GM19239 (cell line): ENCODE data around the gene OR52E8.

ENCODE experiments used
- DNase-seq: peaks from one replicate; pipeline ENCODE4 v3.0.0; 2011; ENCODE audit warnings: low spot score; ENCODE audit not compliant: insufficient read length
- FAIRE-seq: peaks from 2 replicates; lab custom pipeline; 2011; peaks lifted over from hg19 to GRCh38; lab: Jason Lieb, UNC

The OR52E8 gene

DNA sequence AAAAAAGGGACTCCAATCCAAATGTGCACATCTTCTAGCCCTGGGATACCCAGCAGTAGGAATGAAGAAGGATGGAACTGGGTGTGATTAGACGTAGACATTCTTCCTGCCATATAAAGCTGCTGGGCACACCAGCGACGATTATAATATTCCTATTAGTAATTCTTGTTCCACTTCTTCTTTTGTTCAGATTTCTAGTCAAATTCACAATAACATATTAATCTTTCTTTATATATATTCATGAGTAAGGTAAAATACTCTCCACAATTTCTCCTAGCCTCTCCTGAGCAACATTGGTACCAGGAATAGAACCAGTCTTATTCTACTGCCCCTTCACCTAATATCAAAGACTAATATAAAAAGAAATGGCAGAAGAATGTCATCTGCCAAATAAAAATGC is at the start of gene OR52E8:
Gene OR52E8 (minus strand): TSS at position 101 of the 400 bp plus-strand sequence. CDS start 0 bp downstream, at position 101.
- no peak for FAIRE-seq
- DNase-seq: no peak

DNA sequence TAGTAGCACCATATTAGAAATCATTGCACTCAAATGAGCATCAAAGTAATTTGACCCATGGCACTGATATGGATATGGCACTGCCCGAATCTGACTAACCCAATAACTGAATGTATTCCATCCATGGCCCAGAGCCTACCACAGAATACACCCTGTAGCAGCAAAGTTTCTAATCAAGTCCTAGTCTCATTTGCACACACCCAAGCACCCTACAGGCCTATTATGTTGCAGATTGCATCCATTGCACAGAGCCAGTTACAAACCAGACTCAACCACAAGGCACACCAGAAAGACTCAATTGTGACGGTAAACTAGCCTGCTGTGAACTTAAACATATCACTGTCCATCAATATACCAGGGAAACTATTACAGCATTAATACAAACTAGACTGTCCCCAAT is 42.0 kb upstream of the OR52E8 start:
- DNase-seq (no peak), FAIRE-seq (no peak)

DNA sequence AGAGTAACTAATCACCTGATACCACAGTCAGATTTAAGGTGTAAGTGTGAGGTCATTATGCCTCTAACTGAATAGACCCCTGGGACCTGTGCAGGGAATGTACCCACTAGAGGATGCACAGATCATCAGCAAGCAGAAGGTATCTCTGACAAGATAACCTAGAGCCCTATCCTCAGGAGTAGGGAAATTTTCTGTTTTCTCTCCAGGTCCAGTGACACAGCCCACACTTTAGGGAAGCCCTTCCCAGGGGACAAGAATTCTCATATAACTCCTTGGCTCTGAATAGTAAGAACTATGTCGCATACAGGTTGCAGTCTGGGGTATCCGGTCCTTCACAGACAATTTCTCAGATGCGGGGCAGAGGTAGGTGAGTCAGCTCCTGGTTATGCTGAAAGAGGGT is 35.4 kb upstream of the OR52E8 start, which contains the start of gene OR52E5:
Gene OR52E5 (plus strand): TSS at position 301 of the 400 bp plus-strand sequence. CDS start 7,569 bp downstream, outside the sequence.
- FAIRE-seq (no peak), DNase-seq (no peak)

DNA sequence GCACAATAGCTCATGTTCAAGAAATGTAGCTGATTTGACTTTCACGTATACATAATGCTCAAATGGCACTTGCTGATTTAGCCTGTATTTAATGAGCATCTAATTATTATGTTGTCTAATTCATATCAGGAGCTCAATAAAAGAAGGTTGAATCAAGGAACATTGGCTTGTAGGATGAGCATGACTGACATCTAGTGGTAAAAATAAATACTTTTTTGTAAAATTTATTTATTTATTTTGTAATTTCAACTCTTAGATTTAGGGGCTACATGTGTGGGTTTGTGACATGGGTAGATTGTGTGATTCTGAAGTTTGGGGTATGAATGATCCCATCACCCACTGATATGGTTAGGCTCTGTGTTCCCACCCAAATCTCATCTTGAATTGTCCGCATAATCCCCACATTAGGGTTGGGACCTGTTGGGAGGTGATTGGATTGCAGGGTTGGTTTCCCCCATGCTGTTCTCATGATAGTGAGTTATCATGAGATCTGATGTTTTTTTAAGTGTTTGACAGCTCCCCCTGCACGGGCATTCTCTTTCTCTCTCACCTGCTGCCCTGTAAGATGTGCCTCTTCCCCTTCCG is 33.8 kb upstream of the OR52E8 start:
- no peak for DNase-seq
- FAIRE-seq: no peak

DNA sequence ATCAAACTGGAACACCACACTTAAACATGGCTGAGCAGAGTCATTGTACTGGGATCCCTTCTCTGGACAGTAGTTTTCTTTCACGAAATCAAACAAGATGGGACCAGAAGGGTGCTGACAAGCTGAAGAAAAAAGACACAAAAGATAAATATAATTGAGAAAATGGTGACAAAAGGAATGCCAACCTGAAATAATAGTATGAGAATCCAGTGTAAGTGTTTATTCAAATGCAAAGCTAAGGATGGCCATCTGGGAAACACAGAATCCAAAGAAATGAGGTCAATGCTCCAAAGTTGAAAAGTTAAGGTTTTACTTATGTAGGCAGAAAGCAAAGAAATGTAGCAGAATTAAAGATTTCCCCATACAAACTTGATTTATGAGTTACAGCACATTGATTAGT is 30.2 kb upstream of the OR52E8 start:
- FAIRE-seq (no peak), DNase-seq (no peak)

DNA sequence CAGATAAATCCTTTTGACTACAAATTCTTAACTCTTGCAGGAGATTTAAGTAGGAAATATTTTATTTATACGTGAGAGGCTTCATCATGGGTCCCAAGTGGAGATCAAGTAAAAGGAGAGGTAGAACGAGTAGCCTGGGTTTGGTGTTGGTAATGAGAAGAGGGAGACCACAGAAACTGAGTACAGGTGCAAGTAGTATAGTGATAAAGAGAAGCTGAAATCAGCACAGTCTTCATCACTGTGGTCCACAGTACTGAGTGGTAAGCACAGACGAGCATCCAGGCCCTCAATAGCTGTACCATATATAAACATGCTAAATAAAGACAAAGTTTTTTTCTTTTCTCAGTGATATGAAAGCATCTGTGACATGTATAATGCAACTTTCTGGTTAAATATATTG is 29.7 kb upstream of the OR52E8 start:
- no peak for DNase-seq
- no peak for FAIRE-seq

DNA sequence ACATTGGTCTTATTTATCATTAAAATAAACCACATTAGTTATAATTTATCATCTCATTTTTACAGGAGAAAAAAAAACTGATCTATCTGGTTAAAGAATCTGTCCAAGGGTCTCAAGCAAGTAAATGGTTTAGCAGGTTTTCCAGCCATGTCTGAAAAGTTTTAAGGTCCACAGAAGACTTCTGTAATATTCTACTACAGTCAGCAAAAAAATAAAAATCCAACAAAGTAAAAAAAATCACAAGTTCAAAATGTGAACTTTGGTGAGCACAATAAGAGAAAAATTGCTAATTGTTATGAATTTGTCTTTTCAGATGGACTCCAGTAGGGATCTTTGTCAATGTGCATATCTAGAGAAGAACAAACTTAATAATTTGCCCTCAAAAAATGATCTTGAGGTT is 24.3 kb upstream of the OR52E8 start:
- FAIRE-seq: no peak
- DNase-seq: no peak

DNA sequence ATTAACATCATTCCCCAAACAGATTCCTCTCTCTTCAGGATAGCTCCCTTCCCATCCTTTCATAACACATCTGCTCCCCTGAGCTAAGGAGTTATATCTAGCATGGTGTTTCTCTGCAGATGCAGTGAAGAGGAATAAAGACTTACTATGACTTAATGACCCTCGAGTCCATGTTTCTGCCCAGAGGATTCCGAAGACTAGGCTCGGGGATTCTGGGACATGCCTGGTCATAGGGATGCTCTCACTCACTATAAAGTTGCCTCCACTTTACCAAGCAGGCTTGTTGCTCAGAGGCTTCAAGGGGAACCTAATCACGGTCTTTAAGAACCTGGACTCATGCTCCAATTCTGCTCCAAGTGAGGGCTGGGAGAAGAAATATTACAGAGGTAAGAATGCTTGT is 22.8 kb upstream of the OR52E8 start, which contains the start of gene OR52E4:
Gene OR52E4 (plus strand): TSS at position 301 of the 400 bp plus-strand sequence. CDS start 3,664 bp downstream, outside the sequence.
- DNase-seq: no peak
- no peak for FAIRE-seq

DNA sequence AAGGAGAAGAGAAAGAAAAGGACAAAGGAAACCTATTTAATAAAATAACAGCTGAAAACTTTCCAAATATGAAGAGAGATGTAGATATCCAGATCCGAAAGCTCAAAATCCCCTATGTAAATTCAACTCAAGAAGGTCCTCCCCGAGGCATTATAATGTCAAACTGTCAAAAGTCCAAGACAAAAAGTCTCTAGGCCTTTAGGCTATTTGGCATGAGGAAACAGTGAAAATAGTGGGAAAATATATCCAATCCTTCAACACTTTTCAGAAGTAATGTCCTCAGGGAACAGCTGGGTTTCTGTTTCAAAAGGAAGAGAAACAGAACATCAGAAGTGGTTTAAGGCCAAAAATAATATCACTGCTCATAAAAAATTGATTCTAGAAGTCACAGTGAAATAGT is 21.1 kb upstream of the OR52E8 start:
- FAIRE-seq: no peak

DNA sequence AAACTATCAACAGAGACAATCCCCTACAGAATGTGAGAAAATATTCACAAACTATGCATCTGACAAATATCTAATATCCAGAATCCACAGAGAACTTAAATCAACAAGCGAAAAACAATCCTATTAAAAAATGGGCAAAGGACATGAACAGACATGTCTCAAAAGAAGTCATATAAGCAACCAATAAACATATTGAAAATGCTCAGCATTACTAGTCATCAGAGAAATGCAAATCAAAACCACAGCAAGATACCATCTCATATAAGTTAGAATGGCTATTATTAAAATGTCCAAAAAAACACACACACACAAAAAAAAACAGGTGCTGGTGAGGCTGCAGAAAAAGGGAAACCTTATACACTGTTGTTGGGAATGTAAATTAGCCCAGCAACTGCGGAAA is 8.3 kb upstream of the OR52E8 start:
- FAIRE-seq: no peak
- no peak for DNase-seq

More for the DNA sequence above, 21.1 kb upstream of the OR52E8 start:
- no peak for DNase-seq

DNA sequence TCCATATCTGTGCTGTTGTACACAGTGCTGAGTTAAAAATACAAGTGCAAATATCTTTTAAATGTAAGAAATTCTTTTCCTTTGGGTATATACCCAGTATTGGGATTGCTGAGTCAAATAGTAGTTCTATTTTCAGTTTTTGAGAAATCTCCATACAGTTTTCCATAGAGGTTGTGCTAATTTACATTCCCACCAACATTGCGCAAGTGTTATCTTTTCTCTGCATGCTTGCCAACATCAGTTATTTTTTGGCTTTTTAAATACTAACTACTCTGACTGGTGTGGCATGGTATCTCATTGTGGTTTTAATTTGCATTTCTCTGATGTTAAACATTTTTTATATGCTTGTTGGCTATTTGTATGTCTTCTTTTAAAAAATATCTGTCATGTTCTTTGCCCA is 6.5 kb downstream of the OR52E8 start:
- DNase-seq (no peak), FAIRE-seq (no peak)

DNA sequence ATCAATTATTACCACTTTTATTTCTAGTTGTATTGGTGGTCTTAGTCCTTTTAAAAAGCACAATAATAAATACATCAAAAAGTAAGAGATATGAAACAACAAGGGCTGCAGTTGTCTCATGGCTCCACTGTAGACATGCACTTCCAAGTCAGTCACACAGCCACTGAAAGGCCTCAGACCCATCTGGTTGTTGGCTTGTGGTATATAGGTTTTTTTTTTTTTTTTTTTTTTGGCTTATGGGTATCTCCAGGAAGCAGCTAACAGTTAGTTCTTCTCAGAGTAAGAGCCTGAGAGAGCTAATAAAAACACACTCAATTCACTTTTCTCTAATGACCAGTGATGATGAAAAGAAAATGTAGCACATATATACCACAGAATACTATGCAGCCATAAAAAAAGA is 9.8 kb downstream of the OR52E8 start:
- DNase-seq: no peak

DNA sequence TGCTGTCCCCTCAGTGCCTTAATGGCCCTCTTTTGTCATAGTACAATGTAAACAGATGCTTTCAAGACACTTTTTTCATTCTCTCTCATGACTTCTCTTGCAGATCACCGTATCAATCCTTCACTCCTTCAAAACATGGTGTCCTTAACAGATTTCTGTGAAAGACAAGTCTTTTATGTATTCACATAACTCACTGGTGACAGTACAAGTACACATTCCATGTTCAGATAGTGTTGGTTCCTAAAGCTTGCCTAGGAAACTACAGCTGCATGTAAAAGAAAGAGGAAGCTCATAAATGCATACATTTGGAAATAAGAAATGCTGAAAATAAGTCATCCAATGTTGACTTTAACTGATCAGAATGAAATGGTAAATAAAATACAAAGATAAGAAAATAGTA is 10.8 kb downstream of the OR52E8 start:
- DNase-seq: no peak
- no peak for FAIRE-seq

More for the DNA sequence above, 9.8 kb downstream of the OR52E8 start:
- FAIRE-seq: no peak

DNA sequence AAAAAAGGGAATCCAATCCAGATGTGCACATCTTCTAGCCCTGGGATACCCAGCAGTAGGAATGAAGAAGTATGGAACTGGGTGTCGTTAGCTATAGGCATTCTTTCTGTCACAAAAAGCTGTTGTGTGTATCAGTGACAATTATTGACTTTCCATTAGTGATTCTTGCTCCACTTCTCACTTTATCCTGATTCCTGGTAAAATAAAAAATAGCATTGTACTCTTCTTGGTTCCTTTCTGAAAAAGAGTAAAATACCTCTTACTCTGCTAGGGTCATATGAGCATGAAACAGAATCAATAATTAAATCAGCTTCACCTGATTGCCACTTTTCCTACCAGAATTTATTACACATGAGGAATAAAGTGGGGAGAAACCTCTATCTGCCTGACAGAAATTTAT is 15.7 kb downstream of the OR52E8 start, which contains the start of gene OR52E6:
Gene OR52E6 (minus strand): TSS at position 101 of the 400 bp plus-strand sequence. CDS start 0 bp downstream, at position 101.
- DNase-seq: no peak
- no peak for FAIRE-seq

DNA sequence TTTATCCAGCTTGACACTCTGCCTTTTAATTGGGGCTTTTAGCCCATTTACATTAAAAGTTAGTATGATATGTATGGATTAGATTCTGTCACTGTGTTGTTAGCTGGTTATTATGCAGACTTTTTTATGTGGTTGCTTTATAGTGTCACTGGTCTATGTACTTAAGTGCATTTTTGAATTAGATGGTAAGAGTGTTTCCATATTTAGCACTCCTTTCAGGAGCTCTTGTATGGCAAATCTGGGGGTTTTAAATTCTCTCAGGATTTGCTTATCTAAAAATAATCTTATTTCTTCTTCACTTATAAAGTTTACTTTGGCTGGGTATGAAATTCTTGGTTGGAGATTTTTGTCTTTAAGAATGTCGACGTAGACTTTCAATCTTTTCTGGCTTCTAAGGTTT is 19.8 kb downstream of the OR52E8 start:
- FAIRE-seq (no peak), DNase-seq (no peak)

DNA sequence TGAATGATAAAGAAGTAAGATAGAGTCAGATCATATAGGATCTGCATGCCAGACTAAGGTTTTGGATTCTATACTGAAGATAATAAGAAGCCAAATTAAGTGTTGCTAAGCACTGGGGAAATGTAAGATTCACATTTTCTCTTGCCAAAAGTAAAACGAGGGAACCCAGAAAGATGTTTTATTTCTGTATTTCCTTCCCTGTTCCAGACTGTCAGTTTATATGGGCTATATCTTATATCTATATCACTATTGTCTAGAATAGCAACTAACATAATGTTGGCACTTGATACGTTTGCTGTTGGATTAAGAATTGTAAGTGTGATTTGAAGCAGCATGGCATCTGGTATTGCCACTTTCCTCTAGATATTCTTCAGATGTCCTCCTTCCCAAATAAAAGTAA is 24.0 kb downstream of the OR52E8 start:
- no peak for FAIRE-seq
- no peak for DNase-seq

DNA sequence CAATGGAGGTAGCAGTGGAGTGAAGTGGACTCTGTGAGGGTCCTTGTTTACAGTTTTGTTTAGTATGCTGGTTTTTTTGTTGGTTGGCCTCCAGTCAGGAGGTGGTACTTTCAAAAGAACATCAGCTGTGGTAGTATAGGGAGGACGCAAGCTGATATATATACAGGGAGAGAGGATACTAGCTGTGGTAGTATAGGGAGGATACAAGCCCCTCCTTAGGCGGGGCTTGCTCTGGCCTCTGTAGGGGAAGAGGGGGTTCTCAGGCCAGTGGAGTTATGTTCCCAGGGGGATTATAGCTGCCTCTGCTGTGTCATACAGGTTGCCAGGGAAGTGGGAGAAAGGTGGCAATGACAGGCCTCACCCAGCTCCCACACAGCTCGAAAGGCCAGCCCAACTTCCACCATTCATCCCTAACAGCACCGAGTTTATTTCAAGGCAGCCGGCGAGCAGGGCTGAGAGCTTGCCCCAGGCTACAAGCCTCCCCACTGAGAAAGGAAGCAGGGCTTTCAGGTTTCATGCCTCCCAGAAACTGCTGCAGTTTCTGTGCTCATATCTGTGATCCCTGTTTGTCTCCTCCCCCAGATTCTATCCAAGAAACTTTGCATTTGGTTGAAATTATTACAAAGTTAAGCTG is 26.2 kb downstream of the OR52E8 start:
- DNase-seq: no peak
- FAIRE-seq: no peak

DNA sequence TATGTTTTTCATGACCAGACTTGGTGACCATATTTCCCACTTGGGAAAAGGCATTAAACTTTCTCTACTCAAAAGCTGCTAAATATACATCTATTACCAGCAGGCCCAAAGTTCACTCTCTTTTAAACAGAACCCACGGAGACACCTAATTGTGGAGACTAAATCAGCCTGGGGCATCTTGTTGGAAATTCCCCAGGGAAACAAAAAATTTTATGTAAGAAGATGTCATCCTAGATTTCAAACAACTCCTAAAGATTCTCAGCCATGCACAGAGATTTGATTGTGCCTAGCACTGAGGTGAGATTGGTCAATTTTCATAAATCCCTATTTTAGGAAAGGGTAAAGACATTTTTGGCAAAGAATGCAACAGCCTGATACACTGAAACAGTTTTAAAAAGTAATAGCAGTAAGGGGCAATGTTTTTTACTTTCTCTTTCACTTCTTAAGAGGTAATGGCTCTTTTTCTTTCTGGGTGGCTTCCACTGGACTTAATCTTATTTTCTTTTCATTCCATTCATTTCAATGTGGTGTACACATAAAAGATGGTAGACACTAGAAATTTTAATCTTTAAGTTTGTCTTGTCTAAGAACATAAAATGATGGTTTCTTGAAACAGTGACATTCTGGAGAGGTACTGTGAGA is 39.1 kb downstream of the OR52E8 start:
- peak; percentile 63 for FAIRE-seq
- no peak for DNase-seq

DNA sequence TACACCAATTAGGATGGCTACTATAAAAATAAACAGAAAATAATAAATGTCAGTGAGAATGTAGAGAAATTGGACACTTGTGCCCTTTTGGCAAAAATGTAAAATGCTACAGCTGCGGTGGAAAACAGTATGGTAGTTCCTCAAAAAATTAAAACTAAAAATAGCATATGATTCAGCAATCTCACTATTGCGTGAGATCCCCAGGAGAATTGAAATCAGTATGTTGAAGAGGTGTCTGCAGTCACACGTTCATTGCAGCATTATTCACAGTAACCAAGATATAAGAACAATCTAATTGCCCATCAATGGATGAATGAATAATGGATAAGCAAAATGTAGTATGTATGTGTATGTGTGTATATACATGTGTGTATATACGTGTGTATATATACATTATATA is 42.0 kb downstream of the OR52E8 start:
- FAIRE-seq (peak; percentile 33), DNase-seq (no peak)

DNA sequence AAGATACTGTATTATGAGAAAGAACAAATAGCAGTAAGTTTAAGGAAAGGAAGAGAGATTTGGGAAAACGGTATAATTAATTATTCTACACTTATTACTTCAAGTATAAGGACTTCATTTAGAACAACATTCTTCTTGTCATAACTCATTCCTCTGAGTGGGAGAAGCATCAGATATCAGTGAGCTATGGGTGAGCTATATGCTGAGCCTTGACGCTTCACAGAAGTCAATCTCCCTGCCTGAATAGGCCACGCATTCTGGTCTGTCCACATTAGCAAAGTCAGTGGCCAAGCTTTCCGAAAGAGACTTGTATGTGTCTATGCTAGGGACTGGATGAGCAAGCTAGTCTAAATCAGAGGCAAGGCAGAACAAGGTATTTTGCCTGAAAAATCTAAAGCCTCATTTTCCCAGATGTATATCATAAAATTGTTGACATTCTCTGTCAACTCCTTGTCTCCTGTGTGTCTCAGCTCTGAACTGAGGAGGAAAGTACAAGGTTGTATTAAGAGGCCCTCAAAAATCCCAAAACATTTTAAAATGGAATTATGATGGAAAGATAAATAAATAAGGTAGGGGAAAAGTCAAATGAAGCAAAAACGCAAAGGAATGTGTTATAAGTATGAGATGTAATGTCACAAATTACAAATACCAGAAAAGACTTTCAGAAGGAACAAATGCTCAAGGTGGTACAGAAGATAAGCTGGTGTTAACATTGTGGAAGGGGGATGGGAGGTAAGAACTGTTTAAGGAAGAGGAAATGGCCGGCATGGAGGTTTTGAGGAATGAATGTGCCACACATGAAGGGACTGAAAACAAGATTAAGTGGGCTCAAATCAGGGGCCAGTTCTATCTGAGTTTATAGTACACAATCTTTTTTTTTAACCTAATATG is 47.3 kb downstream of the OR52E8 start:
- FAIRE-seq: no peak
- no peak for DNase-seq
